A204.1 (cell line): Measurements from ENCODE around the gene SPDYE9.
"Not testable (repeated sequence)": the region's sequence is repeated elsewhere in the genome, so short reads cannot be mapped to it uniquely, and the experiment has no call there.

Source experiments
- FAIRE-seq: peaks from 2 replicates; lab custom pipeline; 2012; peaks lifted over from hg19 to GRCh38; lab: Jason Lieb, UNC

SPDYE9 gene, protein sequence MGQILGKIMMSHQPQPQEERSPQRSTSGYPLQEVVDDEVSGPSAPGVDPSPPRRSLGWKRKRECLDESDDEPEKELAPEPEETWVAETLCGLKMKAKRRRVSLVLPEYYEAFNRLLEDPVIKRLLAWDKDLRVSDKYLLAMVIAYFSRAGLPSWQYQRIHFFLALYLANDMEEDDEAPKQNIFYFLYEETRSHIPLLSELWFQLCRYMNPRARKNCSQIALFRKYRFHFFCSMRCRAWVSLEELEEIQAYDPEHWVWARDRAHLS

DNA sequence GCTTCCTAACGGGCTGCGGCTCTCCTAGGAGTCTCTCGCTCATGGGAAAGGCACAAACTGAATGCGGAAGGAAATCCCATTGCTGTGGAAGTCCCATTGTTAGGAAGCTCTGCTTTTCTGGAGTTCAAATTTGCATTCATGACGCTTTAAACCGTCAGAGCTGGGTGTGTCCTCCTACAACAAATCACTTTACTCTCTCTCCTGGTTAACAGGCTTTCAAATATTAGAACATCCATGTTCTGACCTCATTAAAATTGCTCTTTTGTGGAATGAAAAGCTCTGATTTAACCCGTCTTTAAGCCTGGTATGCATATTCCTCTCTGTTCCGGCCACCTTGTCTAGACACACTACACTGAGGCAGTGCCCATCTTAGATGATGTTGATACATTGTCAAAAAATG, at the start of gene SPDYE9:
Gene SPDYE9 (minus strand): TSS at position 101 of the 400 bp plus-strand sequence. CDS start 1,800 bp downstream, outside the sequence.
- FAIRE-seq: not testable (repeated sequence)

DNA sequence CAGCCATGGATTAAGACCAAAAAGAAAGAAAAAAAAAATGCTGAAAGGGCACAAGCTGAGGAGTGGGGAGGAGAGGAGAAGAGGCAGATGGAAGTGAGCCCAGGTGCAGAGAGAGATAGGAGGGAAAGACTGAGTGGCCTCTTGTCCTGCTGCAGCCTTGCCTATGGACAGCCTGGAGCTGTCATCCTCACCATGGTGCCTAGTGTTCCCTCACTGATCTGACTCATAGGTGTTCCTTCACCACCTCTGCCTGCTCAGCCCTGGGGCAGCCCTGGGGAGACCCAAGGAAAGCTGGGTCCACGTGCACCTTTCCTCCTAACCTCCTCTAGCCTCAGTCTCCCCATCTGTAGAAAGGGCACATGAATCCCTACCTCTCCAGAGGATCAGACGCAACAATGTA, 49.0 kb upstream of the SPDYE9 start:
- not testable (repeated sequence) for FAIRE-seq

DNA sequence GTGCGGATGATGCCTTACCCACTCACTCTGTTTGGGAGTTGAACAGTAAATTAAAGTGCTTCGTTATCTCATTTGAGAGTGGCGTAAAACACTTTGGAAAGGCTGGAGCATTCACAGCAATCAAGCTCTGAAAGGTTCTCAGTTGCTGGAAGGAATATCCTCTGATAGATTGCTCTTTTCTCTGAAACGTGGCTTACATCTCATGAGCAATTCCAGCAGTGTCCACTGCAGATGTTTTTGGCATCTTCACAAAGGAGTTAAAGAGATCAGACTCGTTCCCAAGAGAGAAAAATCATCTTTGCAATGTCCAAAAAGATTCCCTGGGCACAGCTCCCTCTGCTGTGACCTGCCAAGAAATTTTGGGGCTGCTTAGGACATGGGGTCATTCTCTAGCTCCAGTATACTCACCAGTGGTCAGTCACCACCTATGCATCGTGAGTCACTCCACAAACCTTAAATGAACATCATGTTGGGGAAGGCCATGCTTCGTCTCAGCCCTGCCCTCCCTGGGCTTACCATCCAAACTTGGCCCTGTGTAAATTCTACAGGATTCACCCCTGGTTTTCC, 46.9 kb upstream of the SPDYE9 start:
- FAIRE-seq: not testable (repeated sequence)

DNA sequence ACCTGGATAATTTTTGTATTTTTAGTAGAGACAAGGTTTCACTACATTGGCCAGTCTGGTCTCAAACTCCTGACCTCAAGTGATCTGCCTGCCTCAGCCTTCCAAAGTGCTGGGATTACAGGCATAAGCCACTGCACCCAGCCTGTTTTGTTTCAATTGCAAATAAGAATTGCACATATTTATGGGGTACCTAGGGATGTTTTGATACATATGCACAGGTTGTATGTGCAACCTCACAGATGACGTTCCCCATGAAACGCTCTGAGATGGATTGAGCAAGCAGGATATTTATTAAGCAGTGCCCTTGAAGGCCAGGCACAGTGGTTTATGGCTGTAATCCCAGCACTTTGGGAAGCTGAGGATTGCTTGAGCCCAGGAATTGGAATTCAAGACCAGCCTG, 44.8 kb upstream of the SPDYE9 start:
- FAIRE-seq: not testable (repeated sequence)

DNA sequence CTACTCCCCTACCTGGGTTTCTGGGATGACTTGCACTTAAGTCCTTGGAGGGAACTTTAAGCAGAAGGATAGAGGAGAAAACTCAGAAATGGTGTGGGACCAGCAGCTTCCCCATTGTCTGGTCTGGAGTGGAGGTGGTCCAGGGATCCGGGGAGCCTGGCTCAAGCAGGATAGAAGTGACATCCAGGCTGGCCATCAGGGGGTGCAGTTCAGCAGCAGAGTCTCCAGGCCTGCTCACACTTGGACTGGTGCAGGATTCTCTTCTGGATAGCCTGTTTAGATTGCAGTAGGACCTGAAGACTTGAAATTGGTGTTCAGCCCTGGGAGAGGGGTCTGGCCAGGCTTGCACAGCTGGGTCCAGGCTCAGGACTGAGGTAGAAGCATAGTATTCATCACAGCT, 38.3 kb upstream of the SPDYE9 start:
- FAIRE-seq: not testable (repeated sequence)

DNA sequence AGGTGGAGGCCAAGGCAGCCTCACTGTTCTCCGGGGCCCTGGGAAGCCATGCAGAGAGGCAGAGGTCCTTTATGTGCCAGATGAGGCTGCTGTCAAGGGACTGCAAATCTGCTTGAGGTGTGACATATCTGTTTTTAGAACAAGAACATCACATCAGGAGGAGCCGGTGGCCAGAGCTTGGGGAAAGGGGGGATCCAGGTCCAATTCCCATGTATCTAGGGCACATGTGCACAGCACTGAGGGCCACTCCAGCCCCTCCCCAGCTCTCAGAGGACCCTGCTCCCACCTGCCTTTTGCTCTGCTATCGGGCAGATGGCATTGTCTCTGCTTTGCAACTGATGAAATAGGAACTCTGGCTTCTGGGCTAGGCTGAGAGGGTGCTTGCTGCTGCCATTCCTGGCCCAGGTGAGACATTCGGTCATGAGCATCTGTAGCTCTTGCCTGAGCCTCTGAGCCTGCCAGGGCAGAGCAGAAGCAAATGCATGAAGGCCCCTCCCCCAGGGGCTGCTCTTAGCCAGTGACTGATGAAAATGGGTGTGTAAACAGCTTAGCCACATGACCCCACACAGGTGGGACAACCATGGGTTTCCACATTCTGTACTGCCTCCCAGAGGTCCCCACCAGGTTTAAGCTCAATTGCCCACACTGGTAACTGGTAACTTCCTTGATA, 37.1 kb upstream of the SPDYE9 start:
- FAIRE-seq: not testable (repeated sequence)

DNA sequence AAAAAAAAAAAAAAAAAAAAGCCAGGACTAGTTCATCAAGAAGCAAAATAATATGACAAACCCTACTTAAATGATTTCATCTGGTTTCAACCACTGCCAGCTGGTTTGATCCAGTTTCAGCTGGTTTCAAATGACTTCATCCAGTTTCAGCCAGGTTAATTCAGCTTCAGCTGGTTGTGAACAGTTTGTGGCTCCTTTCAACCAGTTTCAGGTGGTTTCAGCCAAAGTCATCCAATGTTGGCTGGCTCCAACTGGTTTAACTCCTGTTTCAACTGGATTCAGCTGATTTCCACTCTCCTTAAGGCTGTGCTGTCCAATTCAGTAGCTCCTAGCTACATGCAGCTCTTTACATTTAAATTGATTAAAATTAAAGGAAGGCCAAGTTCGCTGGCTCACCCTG, 32.3 kb upstream of the SPDYE9 start:
- not testable (repeated sequence) for FAIRE-seq

DNA sequence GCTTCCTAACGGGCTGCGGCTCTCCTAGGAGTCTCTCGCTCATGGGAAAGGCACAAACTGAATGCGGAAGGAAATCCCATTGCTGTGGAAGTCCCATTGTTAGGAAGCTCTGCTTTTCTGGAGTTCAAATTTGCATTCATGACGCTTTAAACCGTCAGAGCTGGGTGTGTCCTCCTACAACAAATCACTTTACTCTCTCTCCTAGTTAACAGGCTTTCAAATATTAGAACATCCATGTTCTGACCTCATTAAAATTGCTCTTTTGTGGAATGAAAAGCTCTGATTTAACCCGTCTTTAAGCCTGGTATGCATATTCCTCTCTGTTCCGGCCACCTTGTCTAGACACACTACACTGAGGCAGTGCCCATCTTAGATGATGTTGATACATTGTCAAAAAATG, 28.0 kb downstream of the SPDYE9 start, which contains the start of gene SPDYE11:
Gene SPDYE11 (minus strand): TSS at position 101 of the 400 bp plus-strand sequence. CDS start 1,800 bp downstream, outside the sequence.
- FAIRE-seq: not testable (repeated sequence)

DNA sequence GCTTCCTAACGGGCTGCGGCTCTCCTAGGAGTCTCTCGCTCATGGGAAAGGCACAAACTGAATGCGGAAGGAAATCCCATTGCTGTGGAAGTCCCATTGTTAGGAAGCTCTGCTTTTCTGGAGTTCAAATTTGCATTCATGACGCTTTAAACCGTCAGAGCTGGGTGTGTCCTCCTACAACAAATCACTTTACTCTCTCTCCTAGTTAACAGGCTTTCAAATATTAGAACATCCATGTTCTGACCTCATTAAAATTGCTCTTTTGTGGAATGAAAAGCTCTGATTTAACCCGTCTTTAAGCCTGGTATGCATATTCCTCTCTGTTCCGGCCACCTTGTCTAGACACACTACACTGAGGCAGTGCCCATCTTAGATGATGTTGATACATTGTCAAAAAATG, 56.2 kb downstream of the SPDYE9 start, which contains the start of gene SPDYE8:
Gene SPDYE8 (minus strand): TSS at position 101 of the 400 bp plus-strand sequence. CDS start 1,800 bp downstream, outside the sequence.
- FAIRE-seq: not testable (repeated sequence)
